ENCODE results near the gene ARL13B.

The ARL13B gene

DNA sequence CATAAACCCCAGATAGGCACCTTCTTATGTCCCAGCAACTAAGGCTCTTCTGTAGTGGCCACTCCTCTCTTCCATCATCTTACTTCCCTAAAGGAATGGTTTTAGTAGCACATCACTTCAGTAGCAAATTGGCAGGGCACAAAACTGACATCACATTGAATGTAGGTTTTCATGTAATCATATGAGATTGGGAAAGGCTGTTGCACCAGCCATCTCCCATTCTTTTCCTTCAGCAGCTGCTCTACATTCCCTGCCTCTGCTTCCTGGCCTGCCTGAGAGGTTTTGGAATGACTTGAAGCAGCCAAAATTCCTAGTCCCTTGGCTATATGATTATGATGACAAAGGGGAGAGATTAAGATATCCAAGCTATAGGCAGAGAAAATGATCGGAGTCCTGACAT, 119.4 kb downstream of the ARL13B start:
- DNase-seq (ENCODE audit: low read depth in 1 of 2, low spot score in 1 of 2) = no peak

DNA sequence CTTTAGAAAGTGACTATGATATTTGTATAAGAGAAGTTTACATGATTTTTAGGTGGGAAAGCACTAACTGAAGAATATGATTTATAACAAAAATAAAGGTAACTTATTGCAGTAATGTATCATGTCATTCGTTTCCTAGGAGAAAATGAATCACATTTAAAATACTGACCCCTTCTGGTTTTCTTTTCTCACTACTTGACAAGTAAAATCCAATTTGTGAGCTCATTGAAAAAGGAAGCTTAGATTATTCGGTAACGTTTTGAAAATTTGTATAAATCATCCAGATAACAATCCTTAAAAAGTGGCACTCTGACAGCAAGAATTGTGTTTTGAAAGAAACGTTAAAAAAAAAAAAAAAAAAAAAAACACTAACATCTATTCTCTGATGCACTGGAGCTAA, 121.9 kb downstream of the ARL13B start:
- DNase-seq (ENCODE audit: low read depth in 1 of 2, low spot score in 1 of 2) = no peak

Measured in activated T-helper 1 cell treated with anti-CD3 and anti-CD28 coated beads, Interleukin-2, amount 50 U/mL, for 16 hours (primary cell).